HG02852 (cell line): ENCODE measurements around the gene CMC1.
"Not testable (repeated sequence)": the region's sequence is repeated elsewhere in the genome, so short reads cannot be mapped to it uniquely, and the experiment has no call there.

Source experiments
- ATAC-seq: cut with Tn5 transposase; IDR thresholded peaks from one replicate; pipeline ENCODE4 v1.9.1; 2021; ENCODE audit warnings: mild to moderate bottlenecking, moderate library complexity; ENCODE audit not compliant: unreplicated experiment

The CMC1 gene, protein sequence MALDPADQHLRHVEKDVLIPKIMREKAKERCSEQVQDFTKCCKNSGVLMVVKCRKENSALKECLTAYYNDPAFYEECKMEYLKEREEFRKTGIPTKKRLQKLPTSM

DNA sequence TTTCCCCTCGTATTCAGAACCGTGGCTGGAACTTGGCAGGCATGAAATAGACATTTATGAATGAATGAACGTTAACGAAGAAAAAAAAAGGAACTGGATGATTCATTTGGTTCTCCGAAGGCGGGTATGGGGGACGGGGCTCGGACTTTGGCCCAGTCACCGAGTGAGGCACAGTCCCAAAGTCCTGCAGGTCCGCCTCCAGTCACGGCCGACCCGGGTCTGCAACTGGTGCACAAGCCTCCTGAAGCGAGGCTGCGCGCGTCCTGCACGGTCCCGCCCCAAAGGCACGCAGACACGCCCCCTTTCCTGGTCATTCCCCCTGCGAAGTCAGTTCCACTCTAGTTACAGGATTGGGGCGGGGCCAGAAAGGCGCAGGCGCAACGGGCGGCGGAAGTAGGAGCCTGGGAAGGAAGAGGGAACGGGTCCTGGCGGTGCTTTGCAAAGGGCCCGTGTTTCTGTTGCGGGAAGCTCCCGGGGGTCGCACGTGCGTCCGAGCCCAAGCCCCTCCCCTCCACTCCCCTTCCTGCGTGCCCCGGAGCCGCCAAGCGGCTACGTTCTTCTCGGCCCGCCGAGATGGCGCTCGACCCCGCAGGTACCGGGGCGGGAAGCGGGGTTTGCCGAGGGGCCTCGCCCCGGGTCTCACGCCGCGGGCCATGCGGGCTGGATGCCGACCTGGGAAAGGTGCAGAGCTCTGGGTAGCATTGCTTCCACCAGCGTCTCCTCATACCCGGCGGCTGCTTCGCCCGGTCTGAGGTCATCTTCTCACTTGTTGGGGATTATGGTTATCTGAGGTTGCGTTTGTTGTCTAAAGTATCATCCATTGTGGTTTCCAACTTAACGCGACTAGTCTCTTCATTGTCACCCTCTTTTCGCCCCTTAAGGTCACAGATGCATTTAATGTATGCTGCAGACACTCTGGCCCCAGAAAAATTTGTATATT is at the start of gene CMC1:
Gene CMC1, plus strand, starts transcription at position 399 of the 940 bp plus-strand sequence. Its CDS starts 175 bp downstream, at position 574.
- ATAC-seq: peak; percentile 97

DNA sequence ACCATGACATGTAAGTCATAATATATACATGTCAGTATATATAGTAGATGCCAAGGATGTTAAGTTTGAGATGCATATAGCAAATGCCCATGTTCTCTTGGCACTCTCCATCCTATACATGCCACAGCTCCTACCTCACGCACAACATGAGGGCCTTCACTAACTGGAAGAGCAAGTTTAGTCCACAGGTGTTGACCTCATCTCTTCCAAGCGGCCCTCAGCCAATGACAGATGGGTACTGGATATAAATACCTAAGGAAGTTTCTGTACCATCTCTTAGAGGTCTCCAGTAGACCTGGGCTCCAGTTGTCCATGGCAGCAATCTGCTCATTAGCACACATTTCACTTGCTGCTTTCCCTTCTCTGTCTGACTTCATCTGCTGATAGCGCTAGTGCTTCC is 43.3 kb upstream of the CMC1 start:
- ATAC-seq: no peak

- no peak for ATAC-seq
Measured at GRCh38 chr3:28198974-28199373, 42.4 kb upstream of the CMC1 start.

GRCh38 chr3:28199643-28200042 is 41.8 kb upstream of the CMC1 start:
- not testable (repeated sequence) for ATAC-seq

- not testable (repeated sequence) for ATAC-seq
Measured at GRCh38 chr3:28200366-28200848, 41.0 kb upstream of the CMC1 start.

DNA sequence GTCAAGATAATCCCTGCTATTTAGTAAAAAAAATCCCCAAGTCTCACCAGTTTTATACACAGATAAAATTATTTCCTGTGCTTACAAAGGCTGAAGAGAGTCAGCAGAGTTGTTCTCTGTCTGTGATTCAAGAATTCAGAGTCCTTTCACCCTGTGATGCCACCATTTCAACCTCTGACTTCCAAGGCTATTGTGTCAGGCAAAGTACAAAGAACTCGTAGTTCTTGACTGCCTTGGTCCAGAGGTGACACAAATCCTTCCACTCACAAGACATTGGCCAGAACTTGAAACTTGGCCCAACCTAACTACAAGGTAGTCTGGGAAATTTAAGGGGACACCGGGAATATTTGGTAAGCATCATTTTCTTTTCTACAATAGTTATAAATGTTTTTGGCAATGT is 34.9 kb upstream of the CMC1 start:
- no peak for ATAC-seq

DNA sequence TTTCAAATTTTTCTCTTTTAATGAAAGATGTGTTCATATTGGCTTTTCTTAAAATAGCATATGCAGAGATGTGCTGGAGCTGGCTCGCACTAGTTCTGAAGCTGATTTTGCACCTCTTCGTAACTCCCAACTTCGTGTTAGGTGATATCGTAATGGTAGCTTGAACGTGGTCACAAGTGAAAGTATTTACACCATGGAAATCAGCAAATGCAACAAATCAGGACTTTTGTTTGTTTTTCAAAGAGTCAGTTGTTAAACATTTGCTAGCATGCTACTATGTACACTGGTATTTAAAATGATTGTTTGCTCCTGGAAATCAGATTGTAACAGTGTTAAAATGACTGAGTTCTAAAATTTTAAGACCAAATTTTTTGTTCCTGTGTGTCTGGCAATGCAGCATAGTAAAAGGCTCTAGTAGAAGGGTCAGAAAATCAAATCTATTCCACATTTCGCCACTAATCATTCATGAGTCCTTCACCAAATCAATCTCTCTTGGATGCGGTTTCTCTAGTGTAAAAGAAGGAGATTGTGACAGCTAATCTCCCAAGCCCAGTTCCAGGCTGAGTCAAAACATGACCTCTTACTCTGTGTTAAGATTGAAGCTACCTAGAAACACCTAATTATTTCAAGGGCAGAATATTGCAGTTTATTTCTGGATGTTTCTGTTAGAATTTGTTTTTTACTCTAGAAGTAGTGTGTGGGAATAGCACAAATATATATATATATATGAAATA is 34.3 kb upstream of the CMC1 start:
- ATAC-seq: no peak

DNA sequence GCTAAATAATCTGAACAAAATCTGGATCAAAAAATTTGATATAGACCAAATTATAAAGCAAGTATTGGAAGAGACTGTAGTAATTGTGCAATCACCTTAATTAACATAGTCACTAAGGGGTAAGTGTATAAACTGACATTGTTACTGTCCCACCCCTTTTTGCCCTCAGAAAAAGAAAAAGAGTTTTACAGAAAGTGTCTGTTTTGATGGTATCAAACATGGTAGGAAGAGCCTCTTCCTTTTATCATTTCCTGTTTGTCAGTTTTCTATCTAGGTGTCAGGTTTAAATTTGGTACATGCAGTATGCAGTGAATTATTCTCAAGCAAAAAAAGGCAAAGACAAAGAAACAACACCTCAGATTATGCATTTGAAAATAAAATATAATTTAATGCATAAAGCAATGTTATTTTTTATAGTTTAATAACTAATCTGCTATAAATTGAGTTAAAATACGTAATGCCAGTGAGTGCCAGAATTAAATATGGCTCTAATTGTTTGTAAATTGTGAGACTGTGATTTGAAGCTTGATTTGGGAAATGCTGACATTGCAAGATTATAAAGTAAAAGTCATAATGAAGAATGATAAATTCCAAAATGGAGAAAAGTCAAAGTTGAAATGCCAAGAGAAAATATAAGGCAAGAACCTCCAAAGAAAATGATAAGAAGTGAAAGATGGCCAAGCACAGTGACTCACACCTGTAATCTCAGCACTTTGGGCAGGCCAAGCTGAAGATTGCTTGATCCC is 30.3 kb upstream of the CMC1 start:
- ATAC-seq: no peak

GRCh38 chr3:28212681-28213080 is 28.7 kb upstream of the CMC1 start:
- ATAC-seq: no peak

DNA sequence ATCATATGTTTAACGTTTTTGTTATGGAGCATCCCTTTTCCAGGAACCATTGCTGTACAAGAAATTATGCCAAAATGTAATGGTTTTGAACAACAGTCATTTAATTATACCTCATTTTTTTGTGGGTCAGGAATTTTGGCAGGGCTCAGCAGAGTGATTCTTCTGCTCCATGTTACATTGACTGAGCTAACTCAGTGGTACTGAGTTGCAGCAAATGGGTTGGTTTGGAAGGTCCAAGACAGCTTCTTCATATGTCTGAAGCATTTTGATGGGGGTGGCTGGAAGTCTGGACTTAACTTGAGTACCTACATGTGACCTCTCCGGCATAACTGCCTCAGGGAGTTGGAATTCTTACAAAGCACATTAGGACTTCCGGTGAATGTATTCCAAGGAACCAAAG is 26.0 kb upstream of the CMC1 start:
- no peak for ATAC-seq

- no peak for ATAC-seq
Measured at GRCh38 chr3:28218071-28218916, 23.1 kb upstream of the CMC1 start.

- ATAC-seq: no peak
Measured at GRCh38 chr3:28218917-28219198, 22.6 kb upstream of the CMC1 start.

- no peak for ATAC-seq
Measured at GRCh38 chr3:28224430-28224829, 17.0 kb upstream of the CMC1 start.

GRCh38 chr3:28226020-28226419 is 15.4 kb upstream of the CMC1 start:
- ATAC-seq: no peak

DNA sequence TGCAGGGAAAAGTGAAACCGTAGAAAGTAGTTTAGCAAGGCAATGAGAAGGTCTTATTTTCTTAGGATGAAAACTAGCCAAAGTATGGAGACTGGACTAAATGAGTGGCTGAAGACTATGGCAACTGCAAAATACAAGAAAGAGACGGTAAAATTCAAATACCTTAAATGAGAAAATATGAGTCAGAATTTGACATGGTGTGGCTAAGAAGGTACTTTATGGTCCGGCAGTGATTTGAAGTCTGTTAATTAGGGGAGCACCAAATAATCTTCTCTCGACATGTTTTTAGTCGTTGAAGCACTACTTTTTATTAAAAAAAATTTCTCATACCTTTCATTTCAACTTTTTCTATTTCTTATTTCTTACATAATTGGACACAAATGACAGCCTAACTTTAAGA is 12.8 kb upstream of the CMC1 start:
- ATAC-seq: no peak

GRCh38 chr3:28232659-28233058 is 8.8 kb upstream of the CMC1 start:
- ATAC-seq: peak; percentile 75

GRCh38 chr3:28234454-28234853 is 7.0 kb upstream of the CMC1 start:
- ATAC-seq: no peak

GRCh38 chr3:28239108-28239507 is 2.3 kb upstream of the CMC1 start:
- no peak for ATAC-seq

GRCh38 chr3:28240441-28240840 is 978 bp upstream of the CMC1 start:
- ATAC-seq: no peak

DNA sequence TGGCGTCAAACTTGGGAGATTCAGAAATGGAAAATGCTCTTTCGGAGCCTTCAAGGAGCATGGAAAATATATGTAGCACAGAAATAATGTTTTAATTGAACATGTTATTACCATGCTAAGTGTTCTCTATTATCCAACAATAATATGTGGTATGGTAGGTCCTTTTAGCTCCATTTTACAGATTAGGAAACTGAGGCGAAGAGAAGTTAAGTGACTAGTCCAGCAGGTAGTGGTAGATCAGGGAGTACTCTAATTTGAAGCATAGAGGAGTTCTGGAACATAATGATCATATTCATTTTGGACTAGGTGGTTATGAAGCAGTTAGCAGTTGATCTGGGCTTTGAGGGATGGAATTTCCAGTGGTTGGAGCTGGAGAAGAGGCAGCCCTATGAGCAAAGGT is 1.1 kb downstream of the CMC1 start:
- no peak for ATAC-seq
